Measurements from ENCODE around the gene KCNK10.

Gene KCNK10

DNA sequence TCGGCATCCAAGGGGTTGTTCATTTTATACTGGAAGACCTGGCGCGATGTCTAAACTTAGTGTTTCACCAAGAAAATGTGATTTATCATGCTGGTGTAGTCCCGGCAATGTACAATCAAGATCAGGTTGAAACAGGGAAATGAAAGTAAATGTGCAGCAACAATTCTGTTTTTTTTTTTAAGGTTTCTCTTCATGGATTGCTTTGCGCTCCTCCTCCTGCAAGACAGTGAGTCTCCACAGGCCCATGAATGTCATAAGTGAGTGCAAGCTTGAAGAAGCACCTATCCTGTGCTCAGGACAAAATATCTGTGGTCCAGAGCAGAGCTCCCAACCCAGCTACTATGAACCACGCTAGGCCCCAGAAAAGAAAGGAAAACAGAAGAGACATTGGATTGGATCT, 143.4 kb downstream of the KCNK10 start:
- no peak for DNase-seq (ENCODE audit: low spot score)

GRCh38 chr14:88170333-88170732, 152.7 kb downstream of the KCNK10 start:
- DNase-seq (ENCODE audit: low spot score), result no peak

DNA sequence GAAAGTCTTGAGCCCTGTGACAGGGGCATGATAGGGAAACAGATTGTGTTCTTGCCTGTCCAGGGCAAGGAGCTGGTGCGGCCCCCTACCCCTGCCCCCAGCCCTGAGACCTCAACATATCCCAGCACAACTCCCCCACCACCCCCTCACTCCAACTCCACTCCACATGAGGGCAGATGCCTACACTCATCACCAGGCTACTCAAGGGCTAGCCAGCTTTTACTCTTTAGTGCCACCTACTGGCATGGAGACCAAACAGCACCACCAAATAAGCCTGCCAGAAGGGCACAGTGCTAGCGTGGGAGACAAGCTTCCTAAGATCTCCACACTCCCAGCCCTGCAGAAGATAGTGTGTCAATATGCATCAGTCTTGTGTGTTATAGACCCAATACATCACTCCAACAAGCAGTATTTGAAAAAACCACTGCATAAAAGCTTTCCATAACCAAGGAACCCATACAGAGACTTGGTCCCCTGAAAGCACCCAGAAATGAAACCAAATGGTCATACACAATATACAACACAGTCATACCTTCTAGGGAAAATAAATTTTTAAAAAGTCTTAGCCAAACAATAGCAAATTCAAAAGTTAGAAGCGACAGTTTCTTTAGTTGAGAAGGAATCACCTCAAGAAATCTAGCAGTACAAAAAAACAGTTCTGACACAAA, 154.4 kb downstream of the KCNK10 start:
- DNase-seq (ENCODE audit: low spot score), result peak; percentile 66

GRCh38 chr14:88168025-88168424, 155.0 kb downstream of the KCNK10 start:
- no peak for DNase-seq (ENCODE audit: low spot score)

DNA sequence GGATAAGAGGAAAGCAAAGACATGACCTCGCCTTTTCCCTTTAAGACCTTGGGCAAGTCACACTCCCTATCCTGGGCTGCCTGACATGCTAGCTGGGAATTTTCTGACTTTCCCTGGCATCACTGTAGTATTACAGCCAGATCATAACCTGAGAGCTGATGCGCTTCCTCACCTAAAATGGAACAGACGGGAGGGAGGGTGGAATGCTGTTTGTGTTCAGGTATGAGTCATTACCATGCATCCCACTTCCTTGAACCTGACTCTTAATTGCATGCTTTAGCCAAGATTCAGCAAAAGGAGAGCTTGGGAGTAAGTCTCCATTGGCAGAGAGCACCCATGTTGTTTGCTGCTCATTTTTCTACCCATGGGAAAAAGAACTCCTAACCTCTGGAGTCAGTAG, 156.5 kb downstream of the KCNK10 start:
- DNase-seq (ENCODE audit: low spot score), result no peak

DNA sequence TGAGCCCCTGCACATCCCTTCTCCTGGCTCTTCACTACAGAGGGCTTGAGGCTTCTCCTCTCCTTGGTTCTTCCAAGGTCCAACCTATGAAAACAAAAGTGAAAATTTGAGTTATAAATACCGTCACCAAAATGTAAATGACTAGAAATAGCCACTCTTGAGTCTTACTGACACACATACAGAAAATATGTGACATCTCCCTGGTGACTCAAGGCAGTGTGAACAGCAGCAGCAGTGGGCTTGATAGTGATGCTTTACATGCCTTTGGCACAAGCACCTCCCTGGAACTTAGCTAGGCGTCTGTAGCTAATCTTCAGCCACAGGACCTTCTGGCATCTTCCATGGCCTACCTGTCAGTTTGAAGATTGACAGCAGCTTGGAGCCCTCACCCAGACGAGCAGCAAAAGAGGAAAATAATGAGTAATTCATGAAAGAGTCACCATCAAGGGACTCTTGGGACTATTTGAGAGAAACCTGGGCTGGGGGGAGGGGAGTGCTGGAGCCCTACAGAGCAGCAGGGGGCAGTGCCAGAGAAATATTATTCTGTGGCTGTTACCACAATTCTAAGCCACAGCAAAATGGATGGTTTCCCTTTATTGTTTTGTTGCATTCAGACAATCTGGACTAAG, 158.0 kb downstream of the KCNK10 start:
- no peak for DNase-seq (ENCODE audit: low spot score)

DNA sequence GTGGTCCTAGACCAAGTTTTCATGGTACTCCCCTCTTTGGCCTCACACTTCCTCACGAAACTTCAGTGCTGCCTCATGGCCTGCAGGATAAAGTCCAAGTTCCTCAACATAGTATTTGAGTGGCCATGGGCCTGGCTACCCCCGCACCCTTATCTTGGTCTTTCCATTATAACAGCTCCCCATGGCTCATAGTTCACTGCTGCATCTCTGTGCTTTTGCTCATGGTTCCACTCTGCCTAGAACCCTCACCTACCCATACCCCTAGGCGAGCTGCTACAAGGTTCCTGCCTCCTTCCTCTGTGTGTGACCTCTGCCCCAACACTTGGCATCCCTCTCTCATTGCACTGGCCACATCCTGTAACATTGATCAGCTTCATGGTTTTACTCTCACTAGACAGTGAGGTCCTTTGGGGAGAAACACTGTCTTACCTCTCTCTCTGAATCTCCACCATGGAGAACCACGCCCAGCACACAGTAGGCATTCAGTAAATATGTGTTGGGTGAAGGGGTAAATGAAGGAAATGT, 159.3 kb downstream of the KCNK10 start:
- no peak for DNase-seq (ENCODE audit: low spot score)

DNA sequence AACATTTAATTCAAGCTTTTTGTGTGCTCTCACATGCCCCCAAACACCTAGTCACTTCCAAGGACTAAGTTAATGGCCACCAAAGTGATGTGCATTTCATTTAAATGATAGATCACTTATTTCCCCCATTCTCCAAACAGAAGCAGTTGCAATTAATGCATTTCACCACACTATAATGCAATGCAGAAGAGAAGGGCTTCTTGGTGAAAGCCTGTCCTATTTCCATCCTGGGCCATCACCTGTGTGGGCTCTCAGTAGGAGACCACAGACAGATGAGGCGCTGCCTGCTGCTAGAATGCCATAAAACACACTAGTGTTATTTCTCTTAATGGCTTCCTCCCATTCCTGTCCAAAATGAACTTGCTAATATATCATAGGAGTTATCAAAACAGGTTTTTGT, 166.9 kb downstream of the KCNK10 start:
- no peak for DNase-seq (ENCODE audit: low spot score)

- DNase-seq (ENCODE audit: low spot score), result no peak
Observed at GRCh38 chr14:88154926-88155325, 168.1 kb downstream of the KCNK10 start.

GRCh38 chr14:88154321-88154720, 168.7 kb downstream of the KCNK10 start:
- DNase-seq (ENCODE audit: low spot score), result no peak

- DNase-seq (ENCODE audit: low spot score), result no peak
Observed at GRCh38 chr14:88146881-88147649, 176.0 kb downstream of the KCNK10 start.

DNA sequence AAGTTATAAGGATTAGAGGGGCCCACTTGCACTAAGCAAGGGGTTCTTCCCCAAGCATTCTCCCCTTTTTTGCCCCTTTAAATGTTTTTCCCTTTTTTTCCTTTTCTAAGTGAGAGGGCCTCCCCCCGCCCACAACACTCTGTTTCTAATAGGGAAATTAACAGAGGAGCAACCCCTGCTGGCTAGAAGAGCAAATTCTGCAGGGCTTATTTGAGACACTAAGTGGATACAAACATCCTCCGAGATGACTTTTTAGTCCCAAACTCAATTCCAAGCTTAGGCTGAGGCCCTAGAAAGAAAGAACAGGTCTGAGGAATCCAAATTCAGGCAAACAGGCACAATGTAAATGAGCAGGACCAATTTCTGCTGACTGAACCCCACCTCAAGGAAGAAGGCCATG, 179.3 kb downstream of the KCNK10 start:
- no peak for DNase-seq (ENCODE audit: low spot score)

GRCh38 chr14:88142997-88143396, 180.1 kb downstream of the KCNK10 start:
- DNase-seq (ENCODE audit: low spot score), result no peak

GRCh38 chr14:88140874-88141273, 182.2 kb downstream of the KCNK10 start:
- DNase-seq (ENCODE audit: low spot score), result no peak

DNA sequence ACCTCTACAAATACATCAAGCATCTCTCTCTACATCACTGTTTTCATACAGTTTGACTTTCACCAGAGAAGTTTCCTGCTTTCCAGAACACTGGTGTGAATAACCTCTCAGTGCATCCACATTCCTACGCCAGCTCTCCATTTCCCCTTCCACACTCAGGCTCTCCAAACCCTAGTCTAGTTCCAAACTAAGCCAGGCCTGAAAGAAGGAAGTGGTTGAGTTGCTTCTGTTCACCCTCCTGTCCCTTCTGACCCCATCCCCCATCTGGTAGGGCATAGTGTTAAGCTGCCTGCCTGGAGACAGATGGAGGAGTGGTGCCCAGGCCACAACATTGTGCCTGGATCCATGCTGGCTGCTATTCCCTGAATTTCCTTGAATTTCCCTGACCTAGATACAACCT, 185.7 kb downstream of the KCNK10 start:
- no peak for DNase-seq (ENCODE audit: low spot score)

Data from activated CD4-positive, alpha-beta T cell treated with anti-CD3 and anti-CD28 coated beads, Interleukin-2, Interleukin-4, amounts not matched to agents 100 ng/mL and 50 ng/mL, durations not matched to agents 16 hours and 8 hours (primary cell).